Ovary (tissue), 9 donors: ENCODE results near the gene KLRF2. TPM values are rescaled to one million over a fixed set of nuclear protein-coding genes. Genes with fewer than 3 reads are reported as not detected.

Experiments used
- DNase-seq, 5 donors: peaks; one replicate each; pipeline ENCODE4 v3.0.0-alpha.2; 2019 to 2020
- H3K27ac ChIP-seq, 2 donors: fragments of 200-600 bp; one replicate each; pipeline versions ENCODE4 v1.5.1 to v1.8.0; 2019 to 2022
- H3K27me3 ChIP-seq: fragments of 200-600 bp; one replicate; pipeline ENCODE4 v1.8.0; 2022
- H3K36me3 ChIP-seq: fragments of 200-600 bp; sonication (generic); one replicate; pipeline ENCODE4 v1.5.1; 2019
- H3K4me1 ChIP-seq: one replicate; pipeline ENCODE4 v1.8.1; 2013; ENCODE audit warnings: mild to moderate bottlenecking, moderate library complexity; ENCODE audit not compliant: insufficient read depth
- H3K4me3 ChIP-seq: fragments of 200-600 bp; sonication (generic); one replicate; pipeline ENCODE4 v1.5.1; 2017
- H3K9me3 ChIP-seq, 2 donors: fragments of 200-600 bp in 1 of 2; sonication (generic) in 1 of 2; one replicate each; pipeline versions ENCODE4 v1.5.1 to v1.8.1; 2013 to 2019; ENCODE audit warnings: mild to moderate bottlenecking in 1 of 2, moderate library complexity in 1 of 2
- EP300 ChIP-seq: sonication (generic); formaldehyde crosslinking; IDR thresholded peaks from one replicate; pipeline ENCODE4 v1.6.1; 2017; ENCODE audit warnings: antibody characterized with exemption
- POLR2A ChIP-seq: fragments of 450-650 bp; IDR thresholded peaks from one replicate; pipeline ENCODE4 v1.6.1; 2017; ENCODE audit warnings: antibody characterized with exemption, mild to moderate bottlenecking, moderate library complexity
- WGBS, 3 donors: extraction: QIAGEN DNeasy Blood & Tissue Kit in 1 of 3; methylation state at CpG; one replicate each; pipeline versions ENCODE4 v1.1.5 to v1.1.7; 2013 to 2017; 5-methylcytosine and 5-hydroxymethylcytosine counted together
- intact Hi-C, 4 donors: fragments of 100-400 bp; cut with DNase I; formaldehyde crosslinking; loops; one replicate each; pipeline versions ENCODE4 v1.11.0 to v1.15.1; 2022 to 2023
- polyA plus RNA-seq, 2 donors: library from polyadenylated mRNA; stranded (reverse); fragments of 200-250 nt in 1 of 2; fragments of 350-450 nt in 1 of 2; fragmentation: Illumina TruSeq in 1 of 2; extraction: RNeasy Lipid Tissue Mini Kit (QIAGEN cat#74804) in 1 of 2; gene quantifications; one replicate each; pipeline ENCODE4 v1.2.3, GENCODE V29; 2013 to 2014
- total RNA-seq, 7 donors: library from RNA; depleted of rRNA in 2 of 7; stranded (reverse); fragments of >200 nt in 2 of 7; fragmentation: NEBNext Ultra II Directional in 3 of 7; extraction: Animal tissue kit (Norgen Biotek cat#: 25700) in 3 of 7; gene quantifications; one replicate each; pipeline versions ENCODE4 v1.1.0 to v1.2.4, GENCODE V29; 2016 to 2023
- TF ChIP-seq, protein P1 (sequence below), 3 donors: fragments of 450-650 bp in 2 of 3; fragments of 200-600 bp in 1 of 3; IDR thresholded peaks; one replicate each; pipeline versions ENCODE4 v1.5.1 to v1.8.0; 2016 to 2022; ENCODE audit warnings: antibody characterized with exemption in 3 of 3, mild to moderate bottlenecking in 1 of 3
- donor health status: DM: no; HTN: no; CAD: no; lungs with moderate emphysema.
- donor health status: DM: no; HTN: no; CAD: no.
- donor health status: Bipolar disorder and iron deficiency.
- donor health status: DM: yes; HTN: yes; CAD: no.
- donor health status: DM: no; HTN: no; CAD: no.
- donor health status: DM: yes; HTN: yes; CAD: no.

KLRF2 gene
- total and polyA plus RNA-seq, 9 donors, result not detected

DNA sequence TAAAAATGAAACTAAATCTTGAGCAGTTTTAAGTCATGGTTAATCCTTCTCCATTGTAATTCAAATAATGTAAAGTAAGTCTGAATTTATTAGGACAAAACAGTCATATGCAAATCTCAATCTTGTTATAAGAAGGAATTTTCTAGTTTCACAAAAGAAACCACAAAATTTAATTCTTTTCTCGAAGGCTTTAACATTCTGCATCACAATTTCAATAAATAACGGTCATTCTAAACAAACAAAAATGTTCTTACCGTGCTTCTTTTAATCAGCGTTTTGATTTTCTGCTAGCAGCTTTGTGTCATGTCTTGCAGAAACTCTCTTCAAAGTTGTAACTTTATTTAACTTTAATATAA lies 12.4 kb upstream of the KLRF2 start:
- H3K27ac ChIP-seq, result peak overlapping the region; percentile 63 to 92
- peak overlapping the region; percentile 43 for H3K4me3 ChIP-seq
- no peak for DNase-seq
- 1 to 10% (median 1%) methylated on average over 4 of the region's 4 CpGs for WGBS, 3 donors
- H3K36me3 ChIP-seq, result no peaks in the 10 kb centered on the region
- TF ChIP-seq, protein P1, sequence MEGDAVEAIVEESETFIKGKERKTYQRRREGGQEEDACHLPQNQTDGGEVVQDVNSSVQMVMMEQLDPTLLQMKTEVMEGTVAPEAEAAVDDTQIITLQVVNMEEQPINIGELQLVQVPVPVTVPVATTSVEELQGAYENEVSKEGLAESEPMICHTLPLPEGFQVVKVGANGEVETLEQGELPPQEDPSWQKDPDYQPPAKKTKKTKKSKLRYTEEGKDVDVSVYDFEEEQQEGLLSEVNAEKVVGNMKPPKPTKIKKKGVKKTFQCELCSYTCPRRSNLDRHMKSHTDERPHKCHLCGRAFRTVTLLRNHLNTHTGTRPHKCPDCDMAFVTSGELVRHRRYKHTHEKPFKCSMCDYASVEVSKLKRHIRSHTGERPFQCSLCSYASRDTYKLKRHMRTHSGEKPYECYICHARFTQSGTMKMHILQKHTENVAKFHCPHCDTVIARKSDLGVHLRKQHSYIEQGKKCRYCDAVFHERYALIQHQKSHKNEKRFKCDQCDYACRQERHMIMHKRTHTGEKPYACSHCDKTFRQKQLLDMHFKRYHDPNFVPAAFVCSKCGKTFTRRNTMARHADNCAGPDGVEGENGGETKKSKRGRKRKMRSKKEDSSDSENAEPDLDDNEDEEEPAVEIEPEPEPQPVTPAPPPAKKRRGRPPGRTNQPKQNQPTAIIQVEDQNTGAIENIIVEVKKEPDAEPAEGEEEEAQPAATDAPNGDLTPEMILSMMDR (IDR thresholded peaks at IDR 0.05), result no peak
- no peak for TF ChIP-seq POLR2A
- TF ChIP-seq EP300, result no peak
- H3K9me3 ChIP-seq, result no peaks in the 10 kb centered on the region
- peaks cover 2% of the 10 kb centered on the region for H3K4me1 ChIP-seq
- intact Hi-C loops, result loop anchor here in 1 of 4 donors (10.0 kb wide), 1 partner anchor 496 kb away; no protein-coding TSS in a partner anchor
- H3K27me3 ChIP-seq, result no peaks in the 10 kb centered on the region

DNA sequence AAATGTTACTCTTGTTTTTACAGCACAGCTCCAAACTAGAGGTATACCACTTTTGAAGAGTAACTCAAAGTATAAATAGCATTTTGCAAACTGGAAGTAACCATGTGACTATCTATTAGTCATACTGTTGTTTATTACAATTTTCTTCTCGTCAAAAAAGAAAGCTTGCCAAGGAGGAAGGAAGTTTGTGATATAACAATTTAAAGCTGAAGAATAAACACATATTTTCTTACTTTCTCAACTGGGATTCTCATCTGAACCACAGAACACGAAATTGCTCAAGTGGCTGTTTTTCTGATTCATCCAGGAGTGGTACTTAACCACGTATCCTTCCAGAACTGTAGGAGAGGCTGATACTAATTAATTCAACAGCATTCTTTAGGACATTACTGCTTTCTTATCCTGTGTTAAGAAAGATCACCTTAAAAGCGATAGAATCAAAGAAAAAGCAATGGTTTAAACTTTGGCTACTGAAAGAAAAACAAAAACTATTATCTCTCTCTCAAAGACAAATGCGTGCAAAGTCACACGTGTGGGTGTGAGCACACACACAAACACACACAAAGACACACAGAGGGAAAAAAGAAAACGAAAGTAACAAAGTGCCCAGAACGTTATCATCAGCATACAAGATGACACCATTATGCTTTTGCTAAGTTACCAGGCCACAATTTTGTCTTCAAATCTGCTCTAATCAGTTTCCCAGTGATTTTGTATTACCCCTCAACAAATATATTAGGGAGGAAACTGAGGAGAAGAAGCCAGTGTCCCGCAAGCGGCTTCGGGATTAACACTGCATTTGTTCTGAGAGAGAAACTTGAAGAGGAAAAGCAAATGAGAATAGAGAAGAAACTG lies 11.8 kb upstream of the KLRF2 start, which contains the start of gene CLEC2B:
CLEC2B (minus strand) TSS at position 48 of the 855 bp plus-strand sequence.
- Histone ChIP-seq H3K36me3 (no peaks in the 10 kb centered on the region), H3K27ac (peak within 1 kb of the TSS; percentile 63 to 92), H3K4me1 (peaks cover 2% of the 10 kb centered on the region), H3K27me3 (no peaks in the 10 kb centered on the region), H3K4me3 (peak within 1 kb of the TSS; percentile 43), H3K9me3 (no peaks in the 10 kb centered on the region)
- WGBS, 3 donors, result 0 to 3% (median 1%) methylated on average over 11 of the region's 11 CpGs
- peak in 3 of 5 donors; percentile 31 to 37 (median 34) for DNase-seq
- no peak for TF ChIP-seq EP300
- TF ChIP-seq, protein P1 (IDR thresholded peaks at IDR 0.05), result peak in 1 of 3 donors; percentile 14
- peak; percentile 48 for TF ChIP-seq POLR2A
- intact Hi-C loops, result loop anchor here in 1 of 4 donors (10.0 kb wide), 1 partner anchor 495 kb away; no protein-coding TSS in a partner anchor

DNA sequence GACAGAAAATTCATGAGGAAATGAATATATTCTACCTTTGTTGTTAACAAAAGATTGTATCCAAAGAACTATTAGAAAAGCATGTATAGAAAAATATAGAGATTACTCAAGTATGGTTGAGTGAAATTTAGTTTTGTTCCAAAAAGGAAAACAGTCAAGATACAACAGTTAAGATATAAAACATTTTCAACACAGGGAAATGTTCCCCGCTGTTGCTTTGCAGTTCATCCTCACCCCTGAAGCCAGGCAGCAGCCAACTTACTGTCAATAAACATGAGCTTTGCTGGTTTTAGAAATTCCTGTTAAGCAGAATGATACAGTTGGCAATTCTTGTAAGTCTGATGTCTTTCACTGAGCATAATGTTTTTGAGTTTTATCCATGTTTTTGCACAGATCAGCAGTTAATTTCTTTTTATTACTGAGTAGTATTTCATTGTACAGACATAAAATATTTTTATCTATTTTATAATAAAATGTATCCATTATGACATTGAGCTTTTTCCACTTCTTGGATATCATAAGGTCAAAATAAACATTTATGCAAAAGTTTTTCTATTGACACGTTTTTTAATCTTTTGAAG lies 10.9 kb upstream of the KLRF2 start:
- H3K27ac ChIP-seq, result peak overlapping the region; percentile 63 to 92
- no peaks in the 10 kb centered on the region for H3K36me3 ChIP-seq
- peak overlapping the region; percentile 43 for H3K4me3 ChIP-seq
- TF ChIP-seq EP300 (no peak), POLR2A (no peak)
- TF ChIP-seq, protein P1 (IDR thresholded peaks at IDR 0.05), result no peak
- H3K9me3 ChIP-seq, result no peaks in the 10 kb centered on the region
- intact Hi-C loops, result no loop called here
- H3K4me1 ChIP-seq, result no peaks in the 10 kb centered on the region
- no peaks in the 10 kb centered on the region for H3K27me3 ChIP-seq
- WGBS, 3 donors, result 35 to 40% (median 36%) methylated on average over 2 of the region's 2 CpGs
- peak in 1 of 5 donors; percentile 41 for DNase-seq

GRCh38 chr12:9872162-9872561 lies 9.1 kb upstream of the KLRF2 start:
- intact Hi-C loops, result no loop called here
- peak overlapping the region in 1 of 2 donors; percentile 25 for H3K27ac ChIP-seq
- H3K27me3 ChIP-seq, result no peaks in the 10 kb centered on the region
- H3K4me1 ChIP-seq, result no peaks in the 10 kb centered on the region
- 92 to 98% (median 93%) methylated on average over 3 of the region's 3 CpGs for WGBS, 3 donors
- no peaks in the 10 kb centered on the region for H3K36me3 ChIP-seq
- no peaks in the 10 kb centered on the region for H3K9me3 ChIP-seq
- TF ChIP-seq, protein P1 (IDR thresholded peaks at IDR 0.05), result no peak
- TF ChIP-seq EP300 (no peak), POLR2A (no peak)
- DNase-seq, result no peak
- no peak overlapping the region for H3K4me3 ChIP-seq
